Fibroblast of skin of right quadriceps (primary cell): ENCODE measurements around the gene TEX47.

Source experiments
- DNase-seq: peaks from one replicate; pipeline ENCODE4 v3.0.0-alpha.2; 2013

Gene TEX47

DNA sequence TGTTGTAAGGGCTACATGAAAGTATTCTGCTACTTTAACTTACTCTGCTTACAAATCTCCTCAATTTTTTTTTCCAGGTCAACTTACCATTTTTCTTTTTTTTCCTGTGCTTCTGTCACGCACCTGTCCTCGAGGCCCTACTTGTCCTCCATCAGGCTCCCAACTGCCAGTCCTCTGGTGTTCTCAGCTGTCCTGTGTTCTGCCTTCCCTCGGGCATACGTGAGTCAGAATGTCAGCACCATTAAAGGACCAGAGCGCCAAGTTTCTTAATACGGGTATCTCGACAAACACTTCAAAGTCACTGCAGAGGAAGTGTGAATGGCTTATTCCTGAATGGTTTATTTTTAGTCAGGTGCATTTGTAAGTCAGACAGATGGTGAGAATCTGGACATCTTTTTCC, at the start of gene TEX47:
Gene TEX47 (minus strand): TSS at position 185 of the 400 bp plus-strand sequence. CDS start 795 bp downstream, outside the sequence.
- DNase-seq: no peak

GRCh38 chr7:88845091-88845490, 49.6 kb upstream of the TEX47 start:
- DNase-seq: no peak

GRCh38 chr7:88842201-88842600, 46.7 kb upstream of the TEX47 start:
- DNase-seq: no peak

DNA sequence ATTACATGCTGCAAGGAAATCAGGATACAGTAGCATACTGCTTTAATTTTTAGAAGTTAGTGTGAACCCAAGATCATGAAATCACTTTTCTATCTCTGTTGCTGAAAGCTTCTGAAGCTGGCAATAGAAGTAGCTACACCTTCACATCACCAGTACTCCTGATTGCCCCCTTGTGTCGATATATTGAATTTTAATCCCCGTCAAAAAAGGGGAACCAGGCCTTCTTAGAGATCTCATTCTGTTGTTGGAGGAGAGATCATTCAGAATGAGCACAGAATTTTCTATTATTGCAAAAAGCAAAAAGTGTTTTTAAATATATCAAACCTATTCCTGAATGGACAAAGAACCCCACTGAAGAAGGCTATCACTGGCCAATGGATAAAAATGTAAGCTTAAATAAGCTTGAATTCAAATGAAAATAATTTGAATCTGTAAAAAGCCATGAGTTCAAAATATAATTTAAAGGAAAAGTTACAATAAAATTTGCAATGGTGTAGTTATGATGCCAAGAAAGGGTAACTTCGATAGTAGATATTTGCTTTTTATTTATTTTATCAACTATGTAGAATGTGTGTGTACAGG, 39.7 kb upstream of the TEX47 start:
- peak; percentile 19 for DNase-seq

DNA sequence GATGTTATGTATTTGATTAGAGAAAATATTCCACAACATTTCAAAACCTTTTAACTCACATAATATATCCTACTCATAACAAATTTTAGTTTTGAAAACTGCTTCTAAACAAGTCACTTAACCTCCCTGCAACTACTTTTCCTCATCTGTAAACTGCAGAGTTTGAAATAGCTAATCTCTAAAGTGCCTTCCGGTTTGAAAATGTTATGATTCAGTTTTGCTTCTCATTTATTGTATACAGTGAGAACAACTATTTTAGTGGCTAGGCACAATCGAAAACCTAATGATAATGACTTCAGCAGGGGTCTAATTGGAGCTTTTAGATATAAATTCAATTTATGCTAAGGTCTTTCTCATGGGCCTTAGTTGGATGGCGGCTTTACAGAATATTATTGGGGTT, 30.7 kb upstream of the TEX47 start:
- no peak for DNase-seq

- DNase-seq: no peak
Observed at GRCh38 chr7:88818552-88818951, 23.0 kb upstream of the TEX47 start.

DNA sequence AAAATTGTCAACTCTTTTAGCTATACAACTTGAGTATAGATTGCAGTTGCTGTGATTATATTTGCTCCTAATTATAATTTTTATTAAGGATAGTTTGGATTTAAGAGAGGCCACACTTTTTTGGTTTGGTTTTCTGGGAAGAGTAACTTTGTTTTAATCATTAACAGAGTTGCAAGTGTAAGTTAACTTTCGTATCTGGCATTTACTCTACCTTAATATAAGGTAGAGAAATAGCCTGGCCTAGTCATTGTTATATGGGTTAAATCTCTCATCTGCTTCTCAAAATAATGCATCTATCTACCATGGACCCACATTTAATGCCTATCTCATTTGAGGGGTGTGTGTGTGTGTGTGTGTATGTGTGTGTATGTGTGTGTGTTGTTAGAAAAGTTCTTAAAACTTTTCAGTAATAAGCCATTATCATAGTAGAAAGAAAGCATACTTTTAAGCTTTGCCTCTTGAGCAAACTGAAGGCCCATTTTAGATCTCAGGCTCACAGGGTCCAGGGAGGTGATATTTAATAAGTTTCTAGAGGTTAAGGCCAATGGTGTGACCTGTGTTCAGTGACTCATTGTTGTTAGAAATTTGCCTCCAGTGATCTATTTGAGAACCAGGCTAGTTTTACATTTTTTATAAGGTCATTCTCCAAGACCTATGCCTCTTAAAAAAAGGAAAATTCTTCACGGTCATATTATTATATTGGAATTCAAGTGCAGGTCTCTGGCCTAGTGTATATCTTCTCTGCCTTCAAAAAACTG, 10.9 kb upstream of the TEX47 start:
- DNase-seq: no peak

DNA sequence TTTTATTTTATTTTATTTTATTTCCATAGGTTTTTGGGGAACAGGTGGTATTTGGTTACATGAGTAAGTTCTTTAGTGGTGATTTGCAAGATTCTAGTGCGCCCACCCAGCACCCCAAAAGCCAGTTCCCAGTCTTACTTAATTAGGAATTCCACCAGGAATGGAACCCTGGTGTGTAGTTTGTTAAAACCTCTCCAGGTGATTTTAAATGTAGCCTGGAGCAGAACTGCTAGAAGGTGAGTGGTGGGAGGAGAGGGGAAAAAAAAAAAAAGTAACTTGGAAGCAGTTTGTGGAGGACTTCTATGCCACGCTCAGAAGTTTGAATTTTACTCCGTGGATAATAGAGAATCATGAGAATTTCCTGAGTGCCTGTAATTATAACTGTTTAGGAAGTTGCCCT, 5.5 kb upstream of the TEX47 start:
- DNase-seq: no peak

- DNase-seq: no peak
Observed at GRCh38 chr7:88792361-88792760, 3.2 kb downstream of the TEX47 start.

DNA sequence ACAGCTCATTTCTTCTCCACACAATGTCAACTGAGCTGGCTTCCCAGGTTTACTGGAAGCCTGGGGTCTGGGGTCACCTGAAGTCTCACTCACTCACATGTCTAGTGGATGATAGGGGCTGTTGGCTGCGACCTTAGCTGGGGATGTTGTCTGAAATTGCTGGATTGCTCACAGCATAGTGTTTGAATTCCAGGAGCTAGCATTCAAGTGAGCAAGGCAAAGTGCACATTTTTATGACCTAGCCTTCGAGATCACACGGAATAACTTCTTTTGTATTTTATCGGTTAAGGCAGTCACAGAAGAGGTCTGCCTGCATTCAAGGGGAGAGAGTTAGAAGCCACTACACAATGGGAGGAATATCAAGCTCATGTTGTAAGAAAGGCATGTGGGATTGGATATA, 3.6 kb downstream of the TEX47 start:
- no peak for DNase-seq

GRCh38 chr7:88789480-88790064, 6.0 kb downstream of the TEX47 start:
- DNase-seq: peak; percentile 17

GRCh38 chr7:88787777-88788176, 7.8 kb downstream of the TEX47 start:
- DNase-seq: no peak

- no peak for DNase-seq
Observed at GRCh38 chr7:88775838-88776237, 19.7 kb downstream of the TEX47 start.

GRCh38 chr7:88772776-88773175, 22.8 kb downstream of the TEX47 start:
- DNase-seq: no peak

- DNase-seq: no peak
Observed at GRCh38 chr7:88771417-88771816, 24.1 kb downstream of the TEX47 start.

GRCh38 chr7:88761779-88762178, 33.8 kb downstream of the TEX47 start:
- DNase-seq: no peak

GRCh38 chr7:88760136-88760515, 35.4 kb downstream of the TEX47 start:
- no peak for DNase-seq

DNA sequence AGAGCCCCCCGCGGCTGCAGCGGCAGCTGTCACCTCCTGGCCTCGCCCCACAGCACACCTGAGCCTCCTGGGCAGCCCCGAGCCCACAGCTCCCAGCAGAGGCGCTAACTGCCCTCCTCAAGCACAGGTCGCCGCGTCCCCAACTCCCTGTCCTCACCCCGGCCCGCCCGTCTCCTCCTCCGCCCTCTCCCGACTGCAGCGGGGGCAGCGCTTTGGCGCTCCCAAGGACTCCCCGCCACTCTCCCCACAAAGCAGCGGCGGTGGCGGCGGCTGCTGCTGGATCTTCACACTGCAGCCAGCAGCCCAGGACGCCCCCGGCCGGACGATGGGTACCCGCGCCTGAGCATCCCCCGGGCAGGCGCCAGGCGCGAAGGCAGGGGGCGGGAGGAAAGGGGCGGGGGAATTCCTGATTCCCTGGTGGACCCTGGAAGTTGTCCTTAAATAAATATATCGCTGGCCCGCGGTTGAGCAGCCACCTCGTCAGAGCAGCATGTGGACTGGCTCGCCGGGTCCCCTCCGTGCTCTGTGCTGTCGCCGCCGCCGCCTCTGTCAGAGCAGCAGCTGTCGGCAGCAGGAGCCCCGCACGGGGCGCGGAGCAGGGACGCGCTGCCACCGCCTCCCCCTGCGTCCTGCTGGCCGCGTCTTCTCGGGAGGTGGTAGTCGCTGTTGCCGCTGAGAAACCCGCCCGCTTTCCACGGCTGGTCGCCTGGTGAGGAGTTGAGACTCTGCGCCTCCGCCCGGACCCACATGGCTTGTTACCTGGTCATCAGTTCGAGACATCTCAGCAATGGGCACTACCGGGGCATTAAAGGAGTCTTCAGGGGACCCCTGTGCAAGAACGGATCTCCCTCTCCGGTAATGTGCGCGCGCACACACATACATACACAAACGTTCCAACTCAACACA, 36.1 kb downstream of the TEX47 start, which contains the start of gene ZNF804B:
Gene ZNF804B (plus strand): TSS at position 471 of the 906 bp plus-strand sequence. CDS start 277 bp downstream, at position 748.
- DNase-seq: no peak

GRCh38 chr7:88758381-88759229, 36.9 kb downstream of the TEX47 start:
- peak; percentile 11 for DNase-seq

DNA sequence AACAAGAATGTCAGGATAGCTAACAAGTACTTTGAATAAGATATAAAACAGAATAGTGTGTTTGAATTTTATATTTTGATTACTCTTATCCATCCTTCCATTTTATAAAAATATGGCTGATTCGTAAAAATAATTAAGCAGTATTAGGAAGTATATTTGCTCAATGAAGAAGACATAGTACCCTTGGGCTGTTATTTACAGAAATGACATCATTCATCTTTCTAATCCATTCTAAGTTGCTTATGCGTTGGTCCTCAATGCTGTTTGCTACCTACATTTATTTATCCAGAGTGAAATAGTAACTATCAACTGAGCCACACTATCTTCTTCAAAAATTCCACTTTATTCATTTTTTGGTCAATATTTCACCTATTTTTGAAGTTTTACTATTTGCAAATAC, 38.2 kb downstream of the TEX47 start:
- DNase-seq: no peak

- no peak for DNase-seq
Observed at GRCh38 chr7:88756802-88757201, 38.7 kb downstream of the TEX47 start.

- DNase-seq: no peak
Observed at GRCh38 chr7:88746126-88746525, 49.4 kb downstream of the TEX47 start.
